ENCODE data around the gene GAB2.

The GAB2 gene

DNA sequence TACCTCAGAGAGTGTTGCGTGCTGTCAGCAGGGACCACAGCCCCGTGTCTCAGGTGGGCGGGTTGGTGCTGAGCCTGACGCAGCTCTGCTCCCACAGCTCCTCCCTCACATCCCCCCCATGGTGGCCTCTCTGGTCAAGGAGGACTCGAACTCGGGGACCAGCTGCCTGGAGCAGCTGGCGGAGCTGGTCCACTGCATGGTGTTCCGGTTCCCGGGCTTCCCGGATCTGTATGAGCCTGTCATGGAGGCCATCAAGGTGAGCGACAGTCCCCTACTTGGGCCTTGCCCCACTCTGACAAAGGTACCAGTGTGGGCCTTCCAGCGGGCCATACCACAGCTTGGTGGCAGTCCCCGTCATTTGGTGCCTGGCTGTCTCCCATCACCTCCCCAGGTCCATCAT, 217.1 kb downstream of the GAB2 start:
- Mint-ChIP-seq H3K9me3 (no peaks in the 10 kb centered on the region), H3K27ac (no peak overlapping the region), H3K27me3 (no peaks in the 10 kb centered on the region), H3K4me1 (peaks cover 13% of the 10 kb centered on the region), H3K4me3 (no peak overlapping the region), H3K36me3 (peaks cover 7% of the 10 kb centered on the region)
- DNase-seq (ENCODE audit: low spot score in 2 of 2) (no peak), ATAC-seq (ENCODE audit: low read depth) (no peak)

DNA sequence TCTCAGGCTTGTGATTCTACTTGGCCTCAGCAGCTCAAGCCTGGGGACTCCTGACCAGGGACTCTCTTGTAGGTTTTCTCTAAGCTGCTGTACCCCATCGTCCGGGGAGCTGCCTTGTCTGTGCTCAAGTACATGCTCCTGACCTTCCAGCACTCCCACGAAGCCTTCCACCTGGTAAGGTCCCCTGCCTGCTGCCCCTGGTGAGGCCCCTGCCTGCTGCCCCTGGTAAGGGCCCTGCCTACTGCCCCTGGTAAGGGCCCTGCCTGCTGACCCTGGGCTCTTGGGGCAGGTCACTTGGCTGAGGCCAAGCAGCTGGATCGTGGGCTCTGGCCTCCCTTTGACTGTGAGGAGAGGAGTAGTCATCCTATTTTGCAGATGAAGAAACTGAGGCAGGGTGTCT, 217.6 kb downstream of the GAB2 start:
- Mint-ChIP-seq H3K27me3 (no peaks in the 10 kb centered on the region), H3K36me3 (peaks cover 7% of the 10 kb centered on the region), H3K4me3 (no peak overlapping the region), H3K27ac (no peak overlapping the region), H3K4me1 (peaks cover 13% of the 10 kb centered on the region), H3K9me3 (no peaks in the 10 kb centered on the region)
- DNase-seq (ENCODE audit: low spot score in 2 of 2), result no peak
- ATAC-seq (ENCODE audit: low read depth), result no peak

DNA sequence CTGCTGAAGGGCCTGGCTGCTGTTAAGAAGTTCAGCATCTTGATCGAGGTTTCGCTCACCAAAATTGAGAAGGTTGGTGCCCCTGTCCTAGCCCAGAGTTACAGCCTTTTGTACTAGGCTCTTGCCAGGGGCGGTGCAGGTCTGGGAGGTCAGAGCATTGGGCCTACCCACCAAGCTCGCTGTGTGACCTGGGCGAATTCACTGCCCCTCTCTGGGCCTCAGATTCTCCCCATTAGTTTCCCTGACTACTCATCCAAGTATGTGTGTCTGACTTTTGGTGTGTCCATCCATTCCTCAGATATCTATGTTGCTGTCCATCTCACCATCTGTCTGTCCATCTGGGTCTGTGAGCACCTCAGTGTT, 218.0 kb downstream of the GAB2 start:
- no peak overlapping the region for H3K27ac Mint-ChIP-seq

GRCh38 chr11:78199015-78199652, 218.5 kb downstream of the GAB2 start:
- no peak overlapping the region for H3K27ac Mint-ChIP-seq
- H3K36me3 Mint-ChIP-seq, result peaks cover 12% of the 10 kb centered on the region
- no peaks in the 10 kb centered on the region for H3K9me3 Mint-ChIP-seq
- H3K4me3 Mint-ChIP-seq, result no peak overlapping the region
- DNase-seq (ENCODE audit: low spot score in 2 of 2) (no peak), ATAC-seq (ENCODE audit: low read depth) (no peak)
- H3K27me3 Mint-ChIP-seq, result peaks cover 3% of the 10 kb centered on the region
- H3K4me1 Mint-ChIP-seq, result peaks cover 19% of the 10 kb centered on the region

More for the DNA sequence above, 218.0 kb downstream of the GAB2 start:
- Mint-ChIP-seq H3K4me1 (peaks cover 16% of the 10 kb centered on the region), H3K27me3 (peaks cover under 1% of the 10 kb centered on the region), H3K4me3 (no peak overlapping the region), H3K9me3 (no peaks in the 10 kb centered on the region), H3K36me3 (peaks cover 9% of the 10 kb centered on the region)
- ATAC-seq (ENCODE audit: low read depth) (no peak), DNase-seq (ENCODE audit: low spot score in 2 of 2) (no peak)

GRCh38 chr11:78197816-78198215, 219.8 kb downstream of the GAB2 start:
- Mint-ChIP-seq H3K27ac (no peak overlapping the region), H3K27me3 (peaks cover 3% of the 10 kb centered on the region), H3K4me1 (peaks cover 17% of the 10 kb centered on the region), H3K9me3 (no peaks in the 10 kb centered on the region), H3K36me3 (peaks cover 14% of the 10 kb centered on the region), H3K4me3 (no peak overlapping the region)
- no peak for DNase-seq (ENCODE audit: low spot score in 2 of 2)
- no peak for ATAC-seq (ENCODE audit: low read depth)

DNA sequence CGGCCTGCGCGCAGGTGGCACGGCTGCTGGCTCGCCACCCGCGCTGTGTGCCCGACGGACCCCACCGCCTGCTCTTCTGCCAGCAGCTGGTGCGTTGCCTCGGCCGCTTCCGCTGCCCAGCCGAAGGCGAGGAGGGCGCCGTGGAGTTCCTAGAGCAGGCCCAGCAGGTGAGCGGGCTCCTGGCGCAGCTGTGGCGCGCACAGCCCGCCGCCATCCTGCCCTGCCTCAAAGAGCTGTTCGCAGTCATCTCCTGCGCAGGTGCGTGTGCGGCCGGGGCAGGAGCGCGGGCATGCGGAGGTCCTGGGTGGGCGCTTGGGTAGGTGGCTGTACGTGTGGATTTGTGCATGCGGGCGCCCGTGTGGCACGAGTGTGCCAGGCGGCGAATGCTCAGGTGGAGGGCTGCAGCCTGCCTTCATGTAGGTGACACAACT, 220.9 kb downstream of the GAB2 start:
- Mint-ChIP-seq H3K9me3 (no peaks in the 10 kb centered on the region), H3K36me3 (peaks cover 14% of the 10 kb centered on the region), H3K4me1 (peaks cover 11% of the 10 kb centered on the region), H3K4me3 (no peak overlapping the region), H3K27ac (no peak overlapping the region), H3K27me3 (peaks cover 3% of the 10 kb centered on the region)
- ATAC-seq (ENCODE audit: low read depth) (no peak), DNase-seq (ENCODE audit: low spot score in 2 of 2) (no peak)

DNA sequence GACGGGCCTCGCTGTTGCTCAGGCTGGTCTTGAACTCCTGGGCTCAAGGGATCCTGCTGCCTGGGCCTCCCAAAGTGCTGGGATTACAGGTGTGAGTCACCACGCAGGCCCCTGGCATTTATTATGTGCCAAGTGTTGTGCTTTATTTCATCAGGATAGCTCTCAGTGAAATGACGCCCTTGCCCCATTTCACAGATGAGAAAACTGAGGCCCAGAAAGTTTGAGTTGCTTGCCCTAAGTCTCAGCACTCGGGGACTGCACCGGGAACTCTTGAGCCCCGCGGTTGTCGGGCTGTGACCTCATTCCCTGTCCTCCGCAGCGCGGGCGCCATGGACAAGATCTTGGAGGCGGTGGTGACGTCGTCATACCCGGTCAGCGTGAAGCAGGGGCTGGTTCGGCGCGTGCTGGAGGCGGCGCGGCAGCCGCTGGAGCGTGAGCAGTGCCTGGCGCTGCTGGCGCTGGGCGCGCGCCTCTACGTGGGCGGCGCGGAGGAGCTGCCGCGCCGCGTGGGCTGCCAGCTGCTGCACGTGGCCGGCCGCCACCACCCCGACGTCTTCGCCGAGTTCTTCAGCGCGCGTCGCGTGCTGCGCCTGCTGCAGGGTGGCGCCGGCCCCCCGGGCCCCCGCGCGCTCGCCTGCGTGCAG, 221.6 kb downstream of the GAB2 start:
- DNase-seq (ENCODE audit: low spot score in 2 of 2), result no peak
- Mint-ChIP-seq H3K4me3 (no peak overlapping the region), H3K27me3 (peaks cover 3% of the 10 kb centered on the region), H3K4me1 (peaks cover 14% of the 10 kb centered on the region), H3K27ac (no peak overlapping the region), H3K9me3 (no peaks in the 10 kb centered on the region), H3K36me3 (peaks cover 13% of the 10 kb centered on the region)
- no peak for ATAC-seq (ENCODE audit: low read depth)

DNA sequence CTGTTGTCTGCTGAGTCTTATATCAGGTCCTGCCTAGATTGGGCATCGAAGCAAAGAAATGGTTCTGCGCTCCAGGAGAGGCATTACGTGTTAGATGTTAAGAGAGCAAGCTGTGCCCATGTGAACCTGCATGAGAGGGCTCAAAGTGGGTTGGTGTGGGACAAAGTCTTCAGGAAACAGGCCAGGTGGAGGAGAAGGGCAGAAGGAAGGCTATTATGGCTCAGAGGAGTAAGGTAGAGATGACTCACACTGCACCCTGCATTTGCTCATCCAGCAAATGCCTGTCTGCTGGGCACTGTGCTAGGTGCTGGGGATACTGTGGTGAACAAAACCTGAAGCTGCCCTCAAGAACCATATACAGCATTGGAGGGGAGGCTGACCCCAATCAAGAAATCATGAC, 223.1 kb downstream of the GAB2 start:
- Mint-ChIP-seq H3K9me3 (no peaks in the 10 kb centered on the region), H3K27ac (no peak overlapping the region), H3K4me1 (peaks cover 22% of the 10 kb centered on the region), H3K27me3 (peaks cover 3% of the 10 kb centered on the region), H3K36me3 (peaks cover 11% of the 10 kb centered on the region), H3K4me3 (no peak overlapping the region)
- ATAC-seq (ENCODE audit: low read depth), result no peak
- DNase-seq (ENCODE audit: low spot score in 2 of 2), result no peak

DNA sequence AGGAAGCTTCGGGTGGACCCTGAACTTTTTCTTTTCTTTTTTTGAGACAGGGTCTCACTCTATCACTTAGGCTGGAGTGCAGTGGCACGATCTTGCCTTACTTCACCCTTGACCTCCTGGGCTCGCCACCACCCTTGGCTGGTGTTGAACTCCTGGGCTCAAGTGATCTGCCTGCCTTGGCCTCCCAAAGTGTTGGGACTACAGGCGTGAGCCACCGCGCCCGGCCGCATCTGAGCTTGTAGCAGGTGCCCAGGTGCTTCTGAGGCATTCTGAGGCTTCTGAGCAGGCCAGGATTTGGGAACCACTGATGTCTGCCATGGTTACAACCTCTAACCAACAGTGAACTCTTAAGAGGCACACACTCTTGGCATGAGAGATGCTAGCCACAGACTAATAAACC, 223.8 kb downstream of the GAB2 start:
- DNase-seq (ENCODE audit: low spot score in 2 of 2) (no peak), ATAC-seq (ENCODE audit: low read depth) (no peak)
- Mint-ChIP-seq H3K36me3 (peaks cover 11% of the 10 kb centered on the region), H3K4me1 (peaks cover 26% of the 10 kb centered on the region), H3K4me3 (no peak overlapping the region), H3K27me3 (peaks cover 3% of the 10 kb centered on the region), H3K9me3 (no peaks in the 10 kb centered on the region), H3K27ac (no peak overlapping the region)

GRCh38 chr11:78192911-78193351, 224.7 kb downstream of the GAB2 start:
- peaks cover 8% of the 10 kb centered on the region for H3K36me3 Mint-ChIP-seq
- no peak for ATAC-seq (ENCODE audit: low read depth)

DNA sequence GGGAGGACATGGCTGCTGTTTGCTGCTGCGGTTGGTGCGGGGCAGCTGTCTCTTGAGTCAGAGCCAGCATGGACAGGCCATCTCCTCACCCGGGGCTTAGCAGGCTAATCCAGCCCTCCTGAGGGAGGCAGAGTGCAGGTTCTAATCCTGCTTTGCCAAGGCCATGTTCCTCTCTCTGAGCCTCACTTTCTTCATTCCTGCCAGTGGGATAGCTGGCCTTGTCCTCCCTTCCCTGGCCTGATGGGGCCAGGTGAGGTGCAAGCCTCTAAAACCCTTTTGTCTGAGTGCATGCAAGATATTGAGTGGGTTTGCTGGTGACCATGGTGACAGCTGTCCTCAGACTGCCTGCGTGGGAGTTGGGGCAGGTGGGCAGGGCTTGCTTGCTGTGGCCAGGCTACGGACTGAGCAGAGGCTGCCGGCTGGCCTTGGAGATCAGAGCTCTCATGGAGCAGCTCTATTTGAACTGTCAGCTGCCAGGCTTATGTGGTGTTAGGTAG, 225.3 kb downstream of the GAB2 start:
- H3K27ac Mint-ChIP-seq, result no peak overlapping the region
- no peak overlapping the region for H3K4me3 Mint-ChIP-seq
- DNase-seq (ENCODE audit: low spot score in 2 of 2), result no peak
- ATAC-seq (ENCODE audit: low read depth), result no peak
- no peaks in the 10 kb centered on the region for H3K9me3 Mint-ChIP-seq
- peaks cover 8% of the 10 kb centered on the region for H3K36me3 Mint-ChIP-seq
- peaks cover 3% of the 10 kb centered on the region for H3K27me3 Mint-ChIP-seq
- peaks cover 34% of the 10 kb centered on the region for H3K4me1 Mint-ChIP-seq

More at GRCh38 chr11:78192911-78193351, 224.7 kb downstream of the GAB2 start:
- no peak for DNase-seq (ENCODE audit: low spot score in 2 of 2)
- Mint-ChIP-seq H3K4me1 (peaks cover 29% of the 10 kb centered on the region), H3K9me3 (no peaks in the 10 kb centered on the region), H3K27ac (no peak overlapping the region), H3K27me3 (peaks cover 3% of the 10 kb centered on the region), H3K4me3 (no peak overlapping the region)

DNA sequence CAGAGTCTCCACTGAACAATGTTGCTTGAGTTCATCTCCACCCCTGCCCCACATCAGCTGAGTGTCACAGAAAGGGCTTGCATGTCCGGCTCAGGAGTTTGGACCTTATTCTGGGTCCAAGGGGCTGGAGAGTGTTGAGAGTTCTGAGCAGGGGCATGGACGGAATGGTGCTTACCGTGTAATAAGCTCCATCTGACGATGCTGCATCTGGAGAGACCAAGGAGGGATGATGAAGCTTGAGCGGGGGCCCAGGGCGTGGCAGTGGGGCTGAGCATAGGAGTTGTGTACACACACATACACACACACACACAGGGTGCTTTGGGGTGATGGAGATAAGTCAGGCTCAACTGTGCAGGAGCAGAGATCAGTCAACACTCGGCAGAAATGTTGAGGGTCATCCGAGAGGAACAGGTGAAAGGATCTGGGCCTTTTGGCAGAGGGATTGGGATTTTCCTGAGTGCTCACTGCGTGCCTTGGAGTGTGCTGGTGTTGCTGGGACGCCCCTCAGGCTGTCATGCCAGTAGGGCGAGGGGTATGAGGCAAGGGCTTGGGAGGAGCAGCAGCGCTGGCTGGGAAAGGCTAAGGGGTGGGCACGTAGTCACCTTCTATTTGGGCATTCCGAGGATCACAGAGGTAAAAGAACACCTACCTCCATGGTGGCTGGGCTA, 226.6 kb downstream of the GAB2 start:
- Mint-ChIP-seq H3K36me3 (peaks cover 8% of the 10 kb centered on the region), H3K27ac (no peak overlapping the region), H3K4me1 (peaks cover 34% of the 10 kb centered on the region), H3K4me3 (no peak overlapping the region), H3K9me3 (no peaks in the 10 kb centered on the region), H3K27me3 (peaks cover 3% of the 10 kb centered on the region)
- ATAC-seq (ENCODE audit: low read depth), result no peak
- no peak for DNase-seq (ENCODE audit: low spot score in 2 of 2)

DNA sequence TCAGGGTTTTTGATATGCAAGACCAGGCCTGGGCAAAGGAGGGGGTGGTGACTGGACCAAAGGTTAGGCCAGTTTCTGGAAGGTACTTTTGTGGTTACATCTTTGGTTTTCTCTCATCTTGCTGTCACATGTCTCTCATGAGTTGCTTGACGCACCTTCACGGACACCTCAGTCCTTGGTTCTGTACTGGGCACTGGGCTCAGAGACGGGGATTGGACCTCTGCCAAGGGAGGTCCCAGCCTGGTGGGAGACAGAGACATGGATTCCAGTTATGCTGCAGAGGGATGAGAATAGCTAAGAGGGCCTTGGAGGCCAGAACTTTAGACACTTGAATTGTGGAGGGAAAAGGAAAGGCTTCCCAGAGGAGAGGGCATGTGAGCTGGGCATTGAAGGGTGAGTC, 227.2 kb downstream of the GAB2 start:
- Mint-ChIP-seq H3K27ac (no peak overlapping the region), H3K4me1 (peaks cover 34% of the 10 kb centered on the region), H3K9me3 (no peaks in the 10 kb centered on the region), H3K27me3 (peaks cover 3% of the 10 kb centered on the region), H3K36me3 (peaks cover 8% of the 10 kb centered on the region), H3K4me3 (peak overlapping the region; percentile 90)
- ATAC-seq (ENCODE audit: low read depth) (no peak), DNase-seq (ENCODE audit: low spot score in 2 of 2) (no peak)

DNA sequence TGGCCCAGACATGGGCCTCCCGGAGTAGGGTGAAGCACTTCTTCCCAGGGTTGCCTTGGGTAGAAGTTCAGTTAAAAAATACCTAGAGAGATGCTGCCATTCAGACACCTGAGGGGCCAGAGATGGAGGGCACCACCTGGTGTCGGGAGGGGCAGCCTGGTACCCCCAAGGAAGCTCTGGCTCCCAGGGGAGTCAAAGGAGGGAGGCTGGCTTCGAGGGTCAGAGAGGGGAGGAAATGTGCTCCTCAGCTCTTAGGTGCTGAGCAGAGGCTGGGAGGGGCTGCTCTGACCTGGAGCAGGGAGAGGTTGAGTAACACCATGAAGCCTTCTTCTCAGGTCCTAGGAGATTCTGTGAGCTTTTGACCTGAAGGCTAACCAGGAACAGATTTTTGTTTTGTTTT, 227.8 kb downstream of the GAB2 start:
- H3K27ac Mint-ChIP-seq, result no peak overlapping the region

More for the DNA sequence above, 227.8 kb downstream of the GAB2 start:
- Mint-ChIP-seq H3K4me3 (peak overlapping the region; percentile 90), H3K27me3 (peaks cover 3% of the 10 kb centered on the region), H3K36me3 (peaks cover 8% of the 10 kb centered on the region), H3K9me3 (no peaks in the 10 kb centered on the region), H3K4me1 (peaks cover 33% of the 10 kb centered on the region)
- DNase-seq (ENCODE audit: low spot score in 2 of 2) (no peak), ATAC-seq (ENCODE audit: low read depth) (no peak)

Measured in memory B cell (primary cell).